Midbrain (tissue), 1 donor: ENCODE measurements around the gene MOCOS.
"Not testable (repeated sequence)": the region's sequence is repeated elsewhere in the genome, so short reads cannot be mapped to it uniquely, and the experiment has no call there.

Experiments used
- DNase-seq: peaks from one replicate; lab custom pipeline; 2025; lab: John Stamatoyannopoulos, UW

MOCOS gene, protein sequence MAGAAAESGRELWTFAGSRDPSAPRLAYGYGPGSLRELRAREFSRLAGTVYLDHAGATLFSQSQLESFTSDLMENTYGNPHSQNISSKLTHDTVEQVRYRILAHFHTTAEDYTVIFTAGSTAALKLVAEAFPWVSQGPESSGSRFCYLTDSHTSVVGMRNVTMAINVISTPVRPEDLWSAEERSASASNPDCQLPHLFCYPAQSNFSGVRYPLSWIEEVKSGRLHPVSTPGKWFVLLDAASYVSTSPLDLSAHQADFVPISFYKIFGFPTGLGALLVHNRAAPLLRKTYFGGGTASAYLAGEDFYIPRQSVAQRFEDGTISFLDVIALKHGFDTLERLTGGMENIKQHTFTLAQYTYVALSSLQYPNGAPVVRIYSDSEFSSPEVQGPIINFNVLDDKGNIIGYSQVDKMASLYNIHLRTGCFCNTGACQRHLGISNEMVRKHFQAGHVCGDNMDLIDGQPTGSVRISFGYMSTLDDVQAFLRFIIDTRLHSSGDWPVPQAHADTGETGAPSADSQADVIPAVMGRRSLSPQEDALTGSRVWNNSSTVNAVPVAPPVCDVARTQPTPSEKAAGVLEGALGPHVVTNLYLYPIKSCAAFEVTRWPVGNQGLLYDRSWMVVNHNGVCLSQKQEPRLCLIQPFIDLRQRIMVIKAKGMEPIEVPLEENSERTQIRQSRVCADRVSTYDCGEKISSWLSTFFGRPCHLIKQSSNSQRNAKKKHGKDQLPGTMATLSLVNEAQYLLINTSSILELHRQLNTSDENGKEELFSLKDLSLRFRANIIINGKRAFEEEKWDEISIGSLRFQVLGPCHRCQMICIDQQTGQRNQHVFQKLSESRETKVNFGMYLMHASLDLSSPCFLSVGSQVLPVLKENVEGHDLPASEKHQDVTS

DNA sequence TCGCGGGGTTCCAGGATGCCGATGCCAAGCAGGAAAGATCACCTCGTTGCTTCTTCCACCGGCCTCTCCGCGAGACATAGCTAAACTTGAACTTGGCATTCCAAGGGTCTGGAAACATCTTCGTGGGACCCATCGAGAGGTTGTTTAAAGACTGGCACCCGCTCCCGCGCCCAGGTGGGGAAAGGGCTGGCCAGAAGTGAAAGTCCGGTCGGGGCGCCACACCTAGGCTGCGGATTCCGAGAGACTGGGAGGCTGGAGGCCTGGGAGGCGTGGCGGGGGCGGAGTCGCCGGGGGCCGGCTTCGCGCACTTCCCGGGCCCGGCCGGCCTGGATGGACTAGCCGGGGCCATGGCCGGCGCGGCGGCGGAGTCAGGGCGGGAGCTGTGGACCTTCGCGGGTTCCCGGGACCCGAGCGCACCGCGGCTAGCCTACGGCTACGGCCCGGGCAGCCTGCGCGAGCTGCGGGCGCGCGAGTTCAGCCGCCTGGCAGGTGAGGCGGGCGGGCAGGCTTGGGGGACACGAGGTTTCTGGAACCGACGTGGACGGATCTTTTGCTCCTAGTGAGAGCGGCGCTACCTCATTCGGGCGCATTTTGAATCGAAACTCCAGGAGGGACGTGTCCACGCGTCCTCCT is at the start of gene MOCOS:
Gene MOCOS, plus strand, starts transcription at position 305 of the 633 bp plus-strand sequence. Its CDS starts 43 bp downstream, at position 348.
- peak; percentile 9 for DNase-seq

DNA sequence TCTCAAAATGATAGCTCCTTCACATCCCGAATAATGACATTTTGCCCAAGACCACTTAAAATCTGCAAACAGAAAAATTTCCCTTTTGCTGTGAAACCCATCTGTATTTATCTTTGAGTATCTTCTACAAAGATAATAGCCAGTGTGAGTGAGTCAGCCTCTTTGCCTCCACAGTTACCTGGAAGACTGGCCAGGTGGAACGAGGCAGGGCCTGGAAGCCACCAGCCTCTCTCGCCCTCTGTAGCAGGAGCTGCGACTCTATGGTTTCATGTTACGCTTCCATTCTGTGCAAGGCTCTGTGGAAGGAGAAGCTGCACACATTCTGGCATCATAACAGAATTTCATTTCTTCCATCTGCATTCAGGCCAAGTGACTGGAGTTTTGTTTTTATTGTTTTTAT is 48.1 kb upstream of the MOCOS start:
- DNase-seq = no peak

DNA sequence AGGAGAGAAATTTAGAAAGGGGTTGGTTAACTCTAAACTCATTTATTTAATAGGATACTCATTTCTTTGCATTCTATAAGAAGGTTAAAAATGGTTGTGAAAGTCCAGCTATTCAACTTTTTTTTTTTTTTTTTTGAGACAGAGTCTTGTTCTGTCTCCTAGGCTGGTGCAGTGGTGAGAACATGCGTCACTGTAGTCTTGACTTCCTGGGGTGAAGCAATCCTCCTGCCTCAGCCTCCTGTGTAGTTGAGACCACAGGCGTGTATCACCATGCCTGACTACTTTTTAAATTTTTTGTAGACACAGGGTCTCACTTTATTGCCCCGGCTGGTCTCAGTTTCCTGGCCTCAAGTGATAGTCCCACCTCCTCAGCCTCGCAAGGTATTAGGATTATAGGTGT is 45.7 kb upstream of the MOCOS start:
- DNase-seq = no peak

DNA sequence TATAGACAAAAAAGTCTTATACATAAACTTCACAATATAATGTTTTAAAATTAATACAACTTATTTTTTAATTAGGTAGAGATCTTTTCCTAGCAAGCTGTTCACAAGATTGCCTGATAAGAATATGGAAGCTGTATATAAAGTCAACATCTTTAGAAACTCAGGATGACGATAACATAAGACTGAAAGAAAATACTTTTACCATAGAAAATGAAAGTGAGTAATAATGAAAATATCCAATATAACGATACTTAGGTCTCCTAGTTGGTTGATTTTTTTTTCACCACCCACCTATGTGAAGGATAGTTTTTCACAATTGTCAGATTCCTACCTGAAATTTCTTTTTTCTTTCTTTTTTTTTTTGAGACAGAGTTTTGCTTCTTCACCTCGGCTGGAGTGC is 44.5 kb upstream of the MOCOS start:
- no peak for DNase-seq

DNA sequence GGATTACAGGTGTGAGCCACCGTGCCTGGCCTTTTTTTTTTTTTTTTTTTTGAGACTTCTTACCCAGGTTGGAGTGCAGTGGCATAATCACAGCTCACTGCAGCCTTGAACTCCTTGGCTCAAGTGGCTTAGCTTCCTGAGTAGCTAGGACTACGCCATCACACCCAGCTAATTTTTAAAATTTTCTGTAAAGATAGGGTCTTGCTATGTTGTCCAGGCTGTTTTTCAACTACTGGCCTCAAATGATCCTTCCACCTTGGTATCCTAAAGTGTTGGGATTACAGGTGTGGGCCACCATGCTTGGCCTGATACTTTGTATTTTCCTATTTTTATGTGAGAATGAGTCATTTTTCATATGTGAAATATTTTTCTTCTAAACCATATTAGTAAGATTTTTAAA is 43.9 kb upstream of the MOCOS start:
- no peak for DNase-seq

DNA sequence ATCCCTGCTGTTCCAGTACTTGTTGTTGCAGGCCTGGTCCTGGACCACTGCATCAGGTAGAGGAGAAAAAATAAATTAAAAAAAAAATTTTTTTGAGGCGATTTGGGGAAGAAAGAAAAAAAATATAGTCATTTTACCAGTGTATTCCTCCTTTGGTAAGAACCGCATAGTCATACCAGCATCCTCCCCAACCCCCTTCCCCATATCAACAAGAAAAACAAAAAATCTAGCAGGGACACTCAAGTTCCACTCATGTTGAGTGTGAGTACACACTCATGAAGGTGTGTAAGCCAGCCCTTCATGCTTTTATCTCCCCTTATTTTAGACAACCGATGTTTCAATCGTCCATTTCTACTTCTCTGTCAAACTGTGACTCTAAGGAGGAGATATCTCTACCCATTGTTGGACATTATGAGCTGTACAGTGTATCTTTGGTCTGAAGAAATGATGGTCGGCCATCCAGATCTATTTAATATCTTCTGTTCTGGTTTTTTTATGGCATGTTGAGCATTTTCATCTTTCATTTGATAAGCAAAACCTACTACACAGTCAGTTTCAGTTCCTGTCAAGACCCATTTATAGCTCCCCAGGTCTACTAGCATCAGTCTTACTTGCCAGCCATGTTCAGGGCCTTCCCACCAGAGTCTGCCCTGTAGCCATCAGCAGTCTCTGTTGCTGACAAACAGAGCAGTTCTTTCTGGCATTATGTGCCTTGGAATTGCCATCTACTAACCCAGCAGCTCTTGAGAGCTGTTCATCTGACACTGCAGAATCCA is 37.6 kb upstream of the MOCOS start:
- no peak for DNase-seq

DNA sequence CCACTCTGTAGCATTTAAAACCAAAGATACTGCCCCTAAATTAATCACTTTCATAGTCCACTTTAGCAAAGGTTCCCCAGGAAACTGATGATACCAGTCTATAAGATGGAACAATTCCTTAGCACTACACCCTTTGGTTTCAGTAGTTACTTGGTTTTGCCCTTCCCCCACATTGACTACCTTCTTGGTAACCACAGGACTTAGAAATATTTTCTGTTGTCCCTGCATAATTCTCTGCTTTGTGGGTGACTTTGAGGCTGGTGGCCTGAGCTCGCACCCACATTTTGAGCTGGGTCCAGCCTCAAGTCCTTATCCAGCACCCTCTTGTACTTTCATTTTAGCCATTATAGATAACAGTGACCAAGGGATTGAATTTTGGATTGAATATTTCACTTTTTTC is 34.5 kb upstream of the MOCOS start:
- DNase-seq = no peak

DNA sequence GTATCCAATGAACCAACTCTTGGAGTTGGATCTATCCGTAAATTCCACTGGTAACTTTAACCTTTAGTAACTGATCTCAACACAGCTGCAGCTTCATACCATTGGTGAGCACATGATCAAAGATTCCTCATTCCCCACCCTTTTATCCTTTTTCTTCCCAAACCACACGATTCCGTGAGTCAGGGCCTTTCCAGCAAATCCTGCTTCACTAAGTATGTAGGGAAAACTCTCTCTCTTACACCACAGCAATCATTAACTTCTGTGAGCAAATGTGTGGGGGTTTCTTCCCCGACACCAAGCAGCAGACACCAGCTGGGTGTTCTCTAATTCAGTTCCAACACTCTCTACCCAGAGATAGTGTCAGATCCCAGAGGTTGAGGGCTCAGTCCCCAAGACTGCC is 34.1 kb upstream of the MOCOS start:
- DNase-seq = no peak

DNA sequence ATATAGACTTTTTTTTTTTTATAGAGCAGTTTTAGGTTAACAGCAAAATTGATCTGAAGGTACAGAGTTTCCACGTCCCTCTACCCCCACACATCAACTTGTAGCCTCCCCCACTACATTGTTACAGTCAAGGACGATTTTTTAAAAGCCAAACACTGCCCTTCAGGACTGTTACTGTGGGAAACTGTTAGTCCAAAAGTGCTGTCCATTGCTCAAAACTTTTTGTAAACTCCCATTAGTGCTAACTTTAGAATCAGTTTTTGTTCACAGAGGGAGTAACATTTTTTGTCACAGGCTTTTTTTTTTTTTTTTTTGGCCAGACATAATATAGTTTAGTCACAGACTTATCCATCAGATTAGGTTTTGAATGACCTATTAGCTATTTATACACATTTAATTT is 33.5 kb upstream of the MOCOS start:
- no peak for DNase-seq

DNA sequence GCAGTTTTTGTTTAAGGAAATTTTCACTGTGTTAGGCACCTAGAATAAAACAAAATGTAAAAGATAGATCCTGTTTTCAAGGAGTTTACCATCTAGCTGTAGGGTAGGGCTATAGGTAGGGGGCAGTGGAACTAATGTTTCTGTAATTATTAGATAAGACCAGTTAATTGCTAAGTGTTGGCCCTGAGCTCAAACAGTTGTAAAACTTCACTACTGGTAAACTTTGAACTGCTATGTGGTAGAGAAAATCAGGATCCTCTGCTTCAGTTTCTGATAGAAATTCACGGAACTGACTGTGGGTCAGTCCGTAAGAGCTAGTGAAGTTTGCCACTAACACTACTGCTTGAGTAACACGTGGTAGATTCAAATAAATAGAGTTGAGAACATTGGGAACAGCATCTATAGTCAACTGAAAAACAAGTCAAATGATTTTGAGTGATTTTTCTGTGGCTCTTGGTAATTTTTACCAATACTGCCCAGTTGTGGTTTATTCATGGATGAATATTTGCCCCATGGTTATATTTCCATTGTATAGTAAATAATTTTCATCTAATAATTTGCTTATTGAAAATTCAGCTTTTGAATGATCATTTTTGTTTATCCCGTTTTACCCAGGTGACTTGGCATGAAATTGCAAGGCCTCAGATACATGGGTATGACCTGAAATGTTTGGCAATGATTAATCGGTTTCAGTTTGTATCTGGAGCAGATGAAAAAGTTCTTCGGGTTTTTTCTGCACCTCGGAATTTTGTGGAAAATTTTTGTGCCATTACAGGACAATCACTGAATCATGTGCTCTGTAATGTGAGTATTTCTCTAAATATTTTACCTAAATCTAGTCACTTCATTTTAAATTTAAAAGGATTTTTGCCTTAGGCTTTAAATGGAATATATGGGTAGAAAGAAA is 31.2 kb upstream of the MOCOS start:
- no peak for DNase-seq

DNA sequence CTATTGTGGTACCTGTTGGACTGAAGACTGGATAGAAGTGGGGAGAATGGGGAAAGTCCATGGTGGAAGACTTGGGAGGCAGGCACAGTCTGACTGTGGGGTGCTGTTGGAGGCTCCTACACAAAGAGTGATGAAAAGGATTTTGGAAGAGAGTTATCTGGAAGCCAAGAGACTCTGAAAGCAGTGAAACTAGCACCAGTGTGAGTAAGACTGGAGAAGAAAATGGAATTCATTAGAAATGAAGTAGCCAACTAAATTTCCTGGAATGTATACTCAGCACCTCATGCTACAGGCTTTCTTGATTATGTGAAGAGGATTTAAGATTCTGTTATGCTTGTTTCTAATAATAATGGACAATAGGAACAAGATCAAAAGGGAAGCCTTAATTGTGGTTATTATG is 29.9 kb upstream of the MOCOS start:
- no peak for DNase-seq

DNA sequence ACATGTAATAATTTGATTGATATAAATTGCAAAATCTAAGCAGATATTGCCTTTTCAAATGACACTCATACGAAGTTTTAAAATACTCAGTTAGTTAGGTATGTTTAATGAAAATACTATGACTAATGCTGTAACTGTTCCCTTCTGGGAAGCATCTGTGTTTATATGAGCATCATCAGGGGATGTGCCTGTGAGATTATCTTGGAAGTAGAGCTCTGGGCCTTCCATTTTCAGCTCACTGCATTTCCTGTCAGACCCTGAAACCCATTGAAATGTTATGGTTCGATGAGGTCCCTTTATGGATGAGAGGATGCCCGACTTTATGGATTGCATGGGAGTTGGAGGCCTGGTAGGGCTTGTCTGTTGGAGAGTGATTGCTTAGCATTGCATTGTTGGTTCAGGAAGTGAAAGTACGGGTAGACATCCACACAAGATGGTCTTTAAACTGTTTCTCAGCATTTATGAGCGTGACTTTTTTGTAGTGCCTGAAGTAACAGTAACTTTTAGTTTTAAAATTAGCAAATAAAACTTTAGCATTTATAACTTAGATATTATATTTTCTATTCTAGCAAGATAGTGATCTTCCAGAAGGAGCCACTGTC is 28.9 kb upstream of the MOCOS start:
- DNase-seq = no peak

DNA sequence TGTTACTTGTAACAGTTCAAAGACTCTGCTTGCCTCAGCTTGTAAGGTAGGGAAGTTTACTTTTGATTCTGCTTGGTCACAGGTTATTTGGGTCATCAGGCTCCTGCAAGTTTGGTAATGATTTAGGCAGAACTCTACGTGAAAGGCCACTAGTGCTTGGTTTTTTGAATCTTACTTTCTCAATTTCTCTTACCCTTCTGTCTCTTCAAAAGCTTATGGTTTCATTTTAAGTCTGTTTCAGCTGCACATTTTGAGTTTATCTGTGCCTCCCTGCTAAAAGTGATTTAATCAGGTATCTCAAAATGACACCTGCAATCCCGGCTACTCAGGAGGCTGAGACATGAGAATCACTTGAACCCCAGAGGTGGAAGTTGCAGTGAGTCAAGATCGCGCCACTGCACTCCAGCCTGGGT is 26.3 kb upstream of the MOCOS start:
- no peak for DNase-seq

DNA sequence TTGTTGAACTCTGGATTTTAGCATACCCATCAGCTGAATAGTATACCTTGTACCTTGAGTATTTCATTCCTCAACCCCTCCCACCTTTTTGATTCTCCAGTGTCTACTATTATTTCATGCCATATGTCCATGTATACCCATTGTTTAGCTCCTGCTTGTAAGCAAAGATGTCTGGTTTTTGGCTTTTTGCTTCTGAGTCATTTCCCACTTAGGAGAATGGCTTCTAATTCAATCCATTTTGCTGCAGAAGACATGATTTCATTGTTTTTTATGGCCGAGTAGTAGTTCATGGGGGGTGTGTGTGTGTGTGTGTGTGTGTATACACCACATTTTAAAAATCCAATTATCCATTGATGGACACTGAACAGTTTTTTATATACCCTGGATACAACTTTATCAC is 24.3 kb upstream of the MOCOS start:
- DNase-seq = no peak

DNA sequence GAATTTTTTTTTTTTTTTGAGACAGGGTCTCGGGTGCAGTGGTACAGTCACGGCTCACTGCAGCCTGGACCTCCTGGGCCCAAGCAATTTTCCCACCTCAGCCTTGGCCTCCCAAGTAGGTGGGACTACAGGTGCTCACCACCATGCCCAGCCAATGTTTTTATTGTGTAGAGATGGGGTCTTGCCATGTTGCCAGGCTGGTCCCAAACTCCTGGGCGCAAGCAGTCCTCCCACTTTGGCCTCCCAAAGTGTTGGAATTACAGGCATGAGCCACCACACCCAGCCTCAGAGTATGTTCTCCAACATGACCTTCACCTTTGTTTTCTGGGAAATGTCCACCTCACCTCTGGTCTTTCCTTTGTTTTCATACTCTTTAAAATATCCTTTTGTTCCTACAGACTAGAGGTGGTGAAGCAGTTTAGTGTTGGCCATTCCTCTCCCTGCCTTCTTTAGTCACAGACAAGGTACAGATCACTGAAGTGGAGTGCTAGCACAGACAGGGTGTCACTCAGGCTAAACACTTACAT is 19.5 kb upstream of the MOCOS start:
- DNase-seq = no peak

DNA sequence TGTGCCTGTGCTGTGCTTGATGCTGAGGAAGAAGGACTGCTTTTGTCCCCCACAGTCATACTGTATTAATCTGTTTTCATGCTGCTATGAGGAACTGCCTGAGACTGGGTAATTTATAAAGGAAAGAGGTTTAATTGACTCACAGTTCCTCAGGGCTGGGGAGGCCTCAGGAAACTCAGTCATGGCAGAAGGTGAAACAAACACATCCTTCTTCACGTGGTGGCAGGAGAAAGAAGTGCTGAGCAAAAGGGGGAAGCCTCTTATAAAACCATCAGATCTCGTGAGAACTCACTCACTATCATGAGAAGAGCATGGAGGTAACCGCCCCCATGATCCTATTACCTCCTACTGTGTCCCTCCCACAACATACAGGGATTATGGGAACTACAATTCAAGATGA is 19.0 kb upstream of the MOCOS start:
- DNase-seq = not testable (repeated sequence)

DNA sequence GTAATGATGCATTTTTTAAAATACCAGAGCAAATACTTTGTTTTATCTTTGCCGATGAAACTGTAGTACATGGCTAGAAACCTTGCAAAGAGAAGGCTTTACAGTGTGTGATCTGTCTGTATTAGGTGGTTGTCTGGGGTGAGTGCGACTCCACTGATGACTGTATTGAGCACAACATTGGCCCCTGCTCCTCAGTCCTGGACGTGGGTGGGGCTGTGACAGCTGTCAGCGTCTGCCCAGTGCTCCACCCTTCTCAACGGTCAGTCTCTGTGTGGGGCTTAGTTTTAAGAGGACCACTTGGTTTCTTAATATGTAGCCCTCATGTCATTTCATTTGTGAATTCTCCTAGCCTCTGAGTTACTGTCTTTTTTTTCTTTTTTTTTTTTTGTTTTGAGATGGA is 17.4 kb upstream of the MOCOS start:
- DNase-seq = no peak

DNA sequence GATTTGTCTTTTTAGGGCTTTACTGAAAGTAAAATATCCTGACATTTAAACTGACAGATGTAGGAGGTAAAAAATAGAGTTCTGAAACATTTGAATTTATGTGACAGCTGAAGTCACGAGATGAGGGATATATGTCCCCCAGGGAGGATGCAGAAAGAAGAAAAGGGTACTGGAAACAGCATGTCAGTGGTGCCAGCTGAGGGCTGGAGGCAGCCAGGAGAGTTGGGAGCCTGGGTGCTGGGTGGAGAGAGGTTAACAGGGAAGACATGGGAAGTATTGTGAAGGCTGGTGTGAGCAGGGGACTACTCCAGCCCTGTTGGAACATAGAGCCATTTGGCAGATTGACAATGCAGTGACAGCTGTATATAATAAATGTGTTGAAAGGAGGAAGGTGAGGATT is 11.8 kb upstream of the MOCOS start:
- no peak for DNase-seq

DNA sequence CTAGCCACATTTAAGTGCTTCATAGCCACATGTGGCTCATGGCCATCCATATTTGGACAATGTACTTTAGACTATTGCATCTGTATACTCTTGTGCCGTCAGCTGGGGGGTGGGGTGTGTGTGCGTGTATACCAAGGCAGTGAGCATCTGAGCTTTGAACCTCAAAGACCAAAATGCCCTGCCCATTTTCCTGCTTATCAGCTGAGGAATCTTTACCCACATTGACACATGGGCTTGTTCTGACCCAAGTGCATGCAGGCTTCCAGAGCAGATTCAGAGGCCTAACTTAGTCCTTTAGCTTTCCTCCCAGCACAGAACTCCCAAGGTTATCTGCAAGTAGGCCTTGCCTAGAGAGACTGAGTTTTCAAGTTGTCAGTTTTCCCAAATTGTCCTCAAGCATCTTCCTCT is 11.1 kb upstream of the MOCOS start:
- no peak for DNase-seq

DNA sequence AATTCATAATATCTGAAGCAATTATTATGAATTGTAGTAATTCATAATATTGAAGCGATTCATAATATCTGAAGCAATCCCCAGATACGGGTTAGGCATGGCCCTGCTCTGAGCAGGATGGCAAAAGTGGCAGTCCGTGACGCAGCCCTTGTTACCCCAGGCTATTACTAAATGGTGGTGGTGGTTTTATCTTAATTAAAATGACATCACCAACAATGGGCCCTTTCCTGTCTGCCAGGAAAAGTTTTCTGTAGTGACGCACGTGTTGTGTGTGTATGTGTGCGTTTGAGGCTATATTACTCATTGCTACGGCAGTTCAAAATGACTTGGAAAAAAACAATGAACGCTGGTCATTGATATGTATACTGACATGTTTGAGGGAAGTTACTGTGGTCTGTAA is 10.6 kb upstream of the MOCOS start:
- no peak for DNase-seq
